NCI-H226 (cell line): ENCODE results near the gene PSMB11.

ENCODE experiments used
- DNase-seq: peaks from one replicate; pipeline ENCODE4 v3.0.0-alpha.2; 2015

Gene PSMB11

DNA sequence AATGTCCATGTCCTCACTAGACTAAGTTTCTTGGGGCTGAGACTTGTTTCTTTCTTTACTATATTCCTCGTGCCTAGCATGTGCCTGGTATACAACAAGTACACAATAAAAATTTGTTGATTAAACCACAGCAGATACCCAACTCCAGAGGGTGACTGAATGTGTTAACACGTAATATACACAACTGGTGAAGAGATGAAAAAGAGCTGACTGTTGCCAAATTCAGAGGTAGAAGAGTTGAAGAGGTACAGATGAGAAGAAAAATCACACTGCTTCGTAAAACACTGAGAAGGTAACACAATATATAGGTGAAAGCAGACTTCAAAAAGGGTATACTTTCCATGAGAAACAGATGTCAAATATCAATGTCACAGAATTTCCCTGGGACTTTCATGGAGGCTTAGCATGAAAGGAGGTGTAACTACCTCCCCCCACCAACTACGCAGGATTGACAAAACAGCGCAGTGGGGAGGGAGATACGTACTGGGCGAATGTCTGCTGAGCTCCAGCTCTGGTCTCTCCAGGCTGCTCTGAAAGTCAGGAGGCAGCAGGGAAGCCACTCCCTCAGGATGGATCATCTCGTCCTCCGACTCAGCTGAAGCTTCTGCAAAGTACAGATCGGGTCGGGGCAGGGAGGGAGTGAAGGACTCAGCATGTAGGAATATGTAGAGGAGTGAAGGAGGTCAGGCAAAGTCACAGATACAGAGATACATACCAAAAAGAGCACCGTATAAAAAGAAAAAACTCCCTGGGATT is 47.7 kb downstream of the PSMB11 start:
- no peak for DNase-seq

DNA sequence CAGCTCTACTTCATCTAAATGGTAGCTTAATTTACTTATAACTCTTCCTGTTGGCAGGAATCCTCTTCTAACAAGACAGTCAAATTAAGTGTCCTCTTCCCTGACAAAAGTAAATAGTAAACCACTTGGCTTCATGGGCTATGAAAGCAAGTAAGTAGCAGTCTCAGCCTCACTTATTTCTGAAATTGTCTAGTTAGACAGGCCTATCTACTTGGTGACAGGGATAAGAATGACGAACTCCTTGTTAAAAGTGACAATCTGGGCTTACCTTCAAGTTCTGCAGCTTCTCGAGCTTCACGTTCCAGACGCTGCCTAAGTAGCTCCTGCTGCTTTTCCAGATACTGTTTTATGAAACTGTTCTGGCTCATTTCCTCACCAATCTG is 48.2 kb downstream of the PSMB11 start:
- no peak for DNase-seq

DNA sequence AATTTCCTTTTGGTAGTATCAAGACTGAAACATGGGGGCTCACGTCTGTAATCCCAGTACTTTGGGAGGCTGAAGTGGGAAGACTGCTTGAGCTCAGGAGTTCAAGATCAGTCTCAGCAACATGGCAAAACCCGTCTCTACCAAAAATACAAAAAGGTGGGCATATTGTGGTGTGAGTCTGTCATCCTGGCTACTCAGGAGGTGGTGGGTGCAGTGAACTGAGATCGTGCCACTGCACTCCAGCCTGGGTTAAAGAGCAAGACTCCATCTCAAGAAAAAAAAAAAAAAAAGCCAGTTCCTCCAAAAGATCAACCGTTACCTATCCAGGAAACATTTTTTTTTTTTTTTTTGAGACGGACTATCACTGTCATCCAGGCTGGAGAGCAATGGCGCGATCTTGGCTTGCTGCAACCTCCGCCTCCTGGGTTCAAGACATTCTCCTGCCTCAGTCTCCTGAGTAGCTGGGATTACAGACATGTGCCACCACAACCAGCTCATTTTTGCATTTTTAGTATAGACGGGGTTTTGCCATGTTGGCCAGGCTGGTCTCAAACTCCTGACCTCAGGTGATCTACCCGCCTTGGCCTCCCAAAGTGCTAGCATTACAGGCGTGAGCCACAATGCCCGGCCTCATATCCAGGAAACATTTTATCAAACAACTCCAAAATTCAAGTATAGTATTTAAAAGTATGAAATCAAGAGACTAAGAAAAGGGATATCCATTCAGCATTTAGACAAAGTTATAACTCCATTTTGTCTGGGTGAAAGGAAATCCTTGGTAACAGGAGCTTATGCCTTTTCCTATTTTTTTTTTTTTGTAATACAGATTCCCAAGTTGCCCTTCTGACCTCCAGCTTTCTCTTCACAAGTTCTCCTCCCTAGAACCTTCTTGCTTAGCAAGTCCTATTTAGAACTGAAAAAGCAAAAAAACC is 49.5 kb downstream of the PSMB11 start:
- DNase-seq: no peak

DNA sequence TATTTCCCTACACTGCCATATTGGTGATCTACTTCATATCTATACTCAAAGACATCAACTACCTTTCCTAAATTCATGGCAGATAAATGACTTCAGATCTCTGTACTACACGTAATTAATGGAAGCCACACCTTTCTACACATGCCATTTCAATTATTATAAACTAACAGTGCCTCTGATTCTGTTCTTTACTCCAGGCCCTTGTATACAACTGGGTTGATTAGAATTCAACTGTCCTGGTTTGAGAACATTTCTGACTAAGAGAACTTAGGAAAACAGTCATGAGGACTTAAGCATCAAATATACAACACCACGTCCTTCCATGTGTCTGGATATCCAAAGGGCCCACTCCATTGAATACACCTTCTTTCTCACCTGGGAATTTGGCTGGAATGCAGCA is 51.1 kb downstream of the PSMB11 start:
- DNase-seq: no peak

DNA sequence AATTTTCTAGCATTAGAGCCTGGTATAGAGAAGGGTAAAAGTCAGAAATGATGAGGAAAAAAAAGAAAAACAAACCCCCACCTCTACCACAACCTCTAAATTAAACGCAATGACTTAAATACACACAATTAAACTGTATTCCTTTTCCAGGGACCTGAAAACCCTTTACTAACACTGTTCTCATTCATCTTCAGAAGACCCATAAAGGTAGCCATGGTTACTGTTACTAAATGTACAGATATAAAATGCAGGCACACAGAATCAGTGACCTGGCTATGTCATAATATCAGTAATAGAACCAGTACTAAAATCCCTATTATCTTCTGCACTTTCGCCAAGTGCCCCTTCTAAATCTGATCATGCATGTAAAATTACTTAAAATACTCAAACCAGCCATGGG is 51.5 kb downstream of the PSMB11 start:
- no peak for DNase-seq
